Dermis microvascular lymphatic vessel endothelial cell (primary cell): ENCODE results near the gene HOXC10. TPM values are rescaled to one million over a fixed set of nuclear protein-coding genes. Genes with fewer than 3 reads are reported as not detected.

ENCODE experiments used
- DNase-seq, 2 donors: peaks; one replicate each; pipeline versions ENCODE4 v3.0.0 to v3.0.0-alpha.2; 2010; ENCODE audit warnings: low read depth in 2 of 2
- total RNA-seq: library from RNA; depleted of rRNA; stranded (reverse); fragments of >200 nt; gene quantifications from 2 replicates; pipeline ENCODE4 v1.2.1, GENCODE V29; 2014

HOXC10 gene
- total RNA-seq, 1 donor from 2014 or later: not detected

GRCh38 chr12:53965281-53966084 lies 19.5 kb upstream of the HOXC10 start:
- no peak for DNase-seq

- no peak for DNase-seq
These were observed 18.9 kb upstream of the HOXC10 start for GRCh38 chr12:53966085-53966384.

- no peak for DNase-seq
These were observed 18.4 kb upstream of the HOXC10 start for GRCh38 chr12:53966385-53967133.

GRCh38 chr12:53967421-53967925 lies 17.5 kb upstream of the HOXC10 start:
- DNase-seq: no peak

DNA sequence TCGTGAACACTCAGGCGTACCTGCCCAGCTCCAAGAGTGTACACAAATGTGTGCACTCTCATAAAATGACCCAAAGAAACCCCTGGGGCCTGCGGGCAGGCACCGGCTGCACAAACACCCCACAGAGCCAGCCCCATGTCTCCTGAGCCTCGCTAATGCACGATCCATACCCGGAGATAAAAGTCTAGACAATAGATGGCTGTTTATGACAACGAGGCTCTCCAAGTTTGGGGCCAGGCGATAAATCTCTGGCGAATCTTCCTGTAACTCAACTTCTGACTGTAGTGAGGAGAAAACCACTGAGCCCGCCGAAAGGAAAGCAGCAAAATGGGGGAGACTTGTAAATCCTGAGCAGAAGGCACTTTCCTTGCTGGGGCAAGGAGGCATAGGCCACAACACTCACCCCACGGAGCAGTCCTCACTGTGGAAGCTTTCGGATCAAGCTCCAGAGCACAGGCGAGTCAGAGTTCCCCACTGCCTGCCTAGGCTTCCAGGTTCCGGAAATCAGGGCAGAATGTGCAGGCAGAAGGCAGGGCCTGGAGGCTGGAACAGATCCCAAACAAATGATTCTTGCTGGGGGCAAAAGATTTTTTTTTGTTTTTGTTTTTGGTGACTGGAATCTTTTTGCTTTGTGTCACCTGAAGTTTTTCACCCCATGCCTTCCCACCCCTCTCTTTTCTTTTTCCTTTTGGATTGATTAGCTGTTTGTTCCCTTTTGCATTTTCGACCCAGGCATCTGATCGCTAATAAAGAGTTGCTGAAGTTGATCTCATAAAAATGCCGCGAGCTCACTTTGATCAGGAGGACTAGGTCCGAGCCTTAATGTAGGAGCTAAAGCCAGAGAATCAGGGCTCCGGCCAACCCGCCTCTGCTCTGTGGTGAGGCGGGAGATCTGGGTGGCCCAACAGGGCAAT lies 16.5 kb upstream of the HOXC10 start:
- no peak for DNase-seq

DNA sequence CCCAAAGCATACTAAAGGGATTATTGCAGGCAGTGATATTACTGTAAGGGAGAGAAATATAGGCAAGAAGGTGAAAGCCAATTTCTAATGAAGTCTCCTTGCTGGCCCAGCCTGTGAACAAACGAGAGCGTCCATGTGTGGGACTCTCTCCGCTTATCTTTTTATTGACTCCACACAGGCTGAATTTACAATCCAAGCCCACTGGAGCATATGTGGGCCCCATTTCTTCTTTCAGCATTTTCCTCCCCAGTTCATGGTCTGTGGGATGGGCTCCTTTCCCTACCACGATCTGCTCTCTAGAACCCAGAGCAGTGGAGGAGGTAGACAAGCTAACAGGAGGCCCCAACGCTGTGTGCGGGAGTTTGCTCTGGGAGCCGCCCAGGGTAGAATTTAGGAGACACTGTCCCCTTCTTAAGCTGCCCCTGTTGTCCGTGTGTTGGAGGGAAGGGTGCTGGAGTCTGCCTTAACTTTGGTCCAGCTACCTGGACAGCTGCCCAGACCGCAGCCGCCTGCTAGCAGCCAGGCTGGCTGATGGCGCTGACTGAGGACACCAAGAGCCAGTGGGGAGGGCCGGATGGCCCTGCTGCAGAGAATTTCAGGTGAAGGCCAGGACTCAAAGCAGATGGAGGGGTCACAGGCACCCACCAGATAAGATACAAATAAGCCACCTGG lies 15.2 kb upstream of the HOXC10 start:
- DNase-seq: no peak

DNA sequence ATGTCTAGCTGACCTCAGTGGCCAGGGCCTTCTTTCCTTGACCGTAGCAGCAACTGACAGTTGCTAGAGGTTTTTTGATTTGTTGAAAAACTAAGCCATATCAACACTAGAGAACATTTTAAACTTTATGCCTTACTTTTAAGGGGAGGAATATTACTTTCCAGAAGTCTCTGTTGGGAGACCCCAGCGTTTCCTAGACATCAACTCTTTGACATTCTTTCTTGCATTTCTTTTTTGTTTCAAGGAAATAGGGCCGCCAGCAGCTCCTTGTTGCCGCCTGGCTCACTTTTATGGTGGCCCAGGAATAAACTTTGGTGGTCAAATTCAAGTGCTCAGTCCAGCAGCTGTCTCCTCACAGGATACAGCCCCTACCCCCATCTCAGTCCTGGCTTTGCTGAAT lies 14.5 kb upstream of the HOXC10 start:
- DNase-seq: no peak

DNA sequence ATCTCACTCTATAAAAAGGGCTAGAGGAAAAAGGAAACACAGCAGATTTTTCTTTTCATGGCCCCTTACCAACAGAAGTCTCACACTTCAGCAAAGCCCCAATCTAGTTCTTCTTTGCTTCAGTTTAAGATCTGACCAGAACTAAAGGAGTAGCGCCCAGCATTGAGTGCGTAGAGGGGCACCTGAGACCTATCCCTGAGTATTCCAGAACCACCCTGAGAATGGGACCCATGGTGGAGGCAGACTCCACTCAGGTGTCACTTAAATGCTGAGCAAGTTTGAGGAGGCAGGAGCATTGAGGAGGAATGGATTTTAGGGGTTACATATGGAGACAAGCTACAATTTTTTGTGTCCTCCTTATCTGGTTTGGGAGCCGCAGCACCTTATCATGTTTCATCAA lies 13.8 kb upstream of the HOXC10 start:
- no peak for DNase-seq

- DNase-seq: no peak
These were observed 13.3 kb upstream of the HOXC10 start for GRCh38 chr12:53971686-53972085.

GRCh38 chr12:53972152-53972702 lies 12.7 kb upstream of the HOXC10 start:
- DNase-seq: no peak

DNA sequence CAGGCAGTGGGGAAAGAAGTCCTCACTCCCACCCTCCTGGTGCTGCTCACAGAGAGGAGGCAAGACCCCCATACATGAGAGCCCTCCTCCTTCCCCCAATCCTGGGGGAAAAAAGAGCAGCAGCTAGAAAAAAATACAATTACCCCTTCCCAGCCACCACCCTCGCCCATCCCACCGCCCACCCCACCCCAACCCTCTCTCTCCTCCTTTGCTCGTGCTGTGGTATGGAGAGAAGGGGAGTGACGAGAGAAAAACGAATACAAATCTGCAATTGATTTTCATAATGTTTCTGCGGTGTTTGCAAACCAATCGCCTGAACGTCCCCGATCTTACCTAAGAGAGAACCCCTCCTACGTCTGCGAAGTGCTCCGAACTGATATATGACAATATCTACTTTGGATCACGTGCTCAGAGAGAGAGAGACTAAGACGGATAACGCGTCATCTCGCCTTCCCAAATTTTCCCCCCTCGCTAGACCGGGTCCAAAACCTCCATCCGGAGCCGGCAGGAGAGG lies 12.2 kb upstream of the HOXC10 start, which contains the start of gene HOXC11:
Gene HOXC11, plus strand, starts transcription at position 405 of the 514 bp plus-strand sequence. CDS start 116 bp downstream, outside the sequence.
- no peak for DNase-seq

DNA sequence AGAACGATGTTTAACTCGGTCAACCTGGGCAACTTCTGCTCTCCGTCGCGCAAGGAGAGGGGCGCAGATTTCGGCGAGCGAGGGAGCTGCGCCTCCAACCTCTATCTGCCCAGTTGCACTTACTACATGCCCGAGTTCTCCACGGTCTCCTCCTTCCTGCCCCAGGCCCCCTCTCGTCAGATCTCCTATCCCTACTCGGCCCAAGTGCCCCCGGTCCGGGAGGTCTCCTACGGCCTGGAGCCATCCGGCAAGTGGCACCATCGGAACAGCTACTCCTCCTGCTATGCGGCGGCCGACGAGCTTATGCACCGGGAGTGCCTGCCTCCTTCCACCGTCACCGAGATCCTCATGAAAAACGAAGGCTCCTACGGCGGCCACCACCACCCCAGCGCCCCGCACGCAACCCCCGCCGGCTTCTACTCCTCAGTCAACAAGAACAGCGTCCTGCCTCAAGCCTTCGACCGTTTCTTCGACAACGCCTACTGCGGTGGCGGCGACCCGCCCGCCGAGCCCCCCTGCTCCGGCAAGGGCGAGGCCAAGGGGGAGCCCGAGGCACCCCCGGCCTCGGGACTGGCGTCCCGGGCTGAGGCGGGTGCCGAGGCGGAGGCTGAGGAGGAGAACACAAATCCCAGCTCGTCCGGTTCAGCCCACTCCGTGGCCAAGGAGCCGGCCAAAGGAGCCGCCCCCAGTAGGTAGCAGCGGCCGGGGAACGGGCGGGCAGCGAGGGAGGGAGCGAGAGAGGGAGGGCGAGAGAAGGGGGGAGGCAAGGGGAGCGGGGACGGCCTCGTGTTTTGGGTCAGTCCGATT lies 11.5 kb upstream of the HOXC10 start:
- no peak for DNase-seq

DNA sequence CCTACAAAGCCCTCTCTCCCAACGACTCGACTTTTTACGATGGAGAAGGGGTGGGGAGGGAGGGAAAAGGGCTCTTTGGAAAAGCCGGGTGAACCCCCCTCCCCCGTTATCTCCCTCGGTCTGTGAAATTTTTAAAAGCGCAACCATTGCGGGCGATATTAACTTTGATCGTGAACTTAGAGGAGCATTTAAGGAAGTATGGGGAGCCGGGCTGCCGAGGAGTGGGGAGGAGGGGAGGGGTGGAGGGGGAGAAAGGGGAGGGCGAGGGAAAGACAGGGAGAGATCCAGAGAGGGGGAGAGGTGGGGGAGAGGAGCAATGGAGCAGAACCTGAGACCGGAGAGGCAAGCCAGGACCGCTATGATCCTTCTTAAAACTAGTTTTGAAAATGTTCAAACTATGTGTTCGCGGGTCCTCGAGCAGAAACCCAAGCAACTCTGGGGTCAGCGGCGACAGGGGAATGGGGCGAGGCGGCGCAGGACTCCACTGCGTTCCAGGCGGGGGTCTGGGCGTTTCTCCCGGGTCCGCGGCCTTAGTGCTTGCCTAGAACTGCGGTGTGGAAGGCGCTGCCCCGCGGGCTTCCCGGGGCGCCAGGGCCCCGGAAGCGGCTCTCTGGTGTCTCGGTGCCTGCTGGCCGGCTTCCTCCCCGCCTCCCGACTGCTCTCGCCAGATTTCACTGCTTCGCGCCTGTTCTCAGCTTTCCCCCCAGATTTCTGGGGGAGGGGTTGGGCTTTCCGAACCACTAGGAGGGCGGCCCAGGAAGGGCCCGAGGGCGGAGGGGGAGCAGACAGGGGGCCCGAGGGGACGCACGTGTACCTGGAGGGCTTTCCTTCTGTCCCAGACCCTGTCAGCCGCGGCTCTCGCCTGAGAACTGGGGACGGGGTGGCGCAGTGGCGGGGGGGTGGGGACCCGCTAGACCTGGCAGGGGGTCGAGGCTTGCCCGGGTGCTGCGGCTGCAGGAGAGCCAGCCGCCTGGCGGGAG lies 10.6 kb upstream of the HOXC10 start, which contains the start of gene HOTAIR:
Gene HOTAIR, minus strand, starts transcription at position 871 of the 980 bp plus-strand sequence.
- DNase-seq: no peak

- DNase-seq: no peak
These were observed 9.9 kb upstream of the HOXC10 start for GRCh38 chr12:53975064-53975471.

- DNase-seq: no peak
These were observed 9.3 kb upstream of the HOXC10 start for GRCh38 chr12:53975479-53976152.

- no peak for DNase-seq
These were observed 8.6 kb upstream of the HOXC10 start for GRCh38 chr12:53976172-53976822.
